Ovary (tissue), 9 donors: ENCODE results near the gene ANO2. TPM values are rescaled to one million over a fixed set of nuclear protein-coding genes. Genes with fewer than 3 reads are reported as not detected.

ENCODE experiments used
- DNase-seq, 5 donors: peaks; one replicate each; pipeline ENCODE4 v3.0.0-alpha.2; 2019 to 2020
- H3K27ac ChIP-seq, 2 donors: fragments of 200-600 bp; one replicate each; pipeline versions ENCODE4 v1.5.1 to v1.8.0; 2019 to 2022
- H3K27me3 ChIP-seq: fragments of 200-600 bp; one replicate; pipeline ENCODE4 v1.8.0; 2022
- H3K36me3 ChIP-seq: fragments of 200-600 bp; sonication (generic); one replicate; pipeline ENCODE4 v1.5.1; 2019
- H3K4me1 ChIP-seq: one replicate; pipeline ENCODE4 v1.8.1; 2013; ENCODE audit warnings: mild to moderate bottlenecking, moderate library complexity; ENCODE audit not compliant: insufficient read depth
- H3K4me3 ChIP-seq: fragments of 200-600 bp; sonication (generic); one replicate; pipeline ENCODE4 v1.5.1; 2017
- H3K9me3 ChIP-seq, 2 donors: fragments of 200-600 bp in 1 of 2; sonication (generic) in 1 of 2; one replicate each; pipeline versions ENCODE4 v1.5.1 to v1.8.1; 2013 to 2019; ENCODE audit warnings: mild to moderate bottlenecking in 1 of 2, moderate library complexity in 1 of 2
- EP300 ChIP-seq: sonication (generic); formaldehyde crosslinking; IDR thresholded peaks from one replicate; pipeline ENCODE4 v1.6.1; 2017; ENCODE audit warnings: antibody characterized with exemption
- POLR2A ChIP-seq: fragments of 450-650 bp; IDR thresholded peaks from one replicate; pipeline ENCODE4 v1.6.1; 2017; ENCODE audit warnings: antibody characterized with exemption, mild to moderate bottlenecking, moderate library complexity
- WGBS, 3 donors: extraction: QIAGEN DNeasy Blood & Tissue Kit in 1 of 3; methylation state at CpG; one replicate each; pipeline versions ENCODE4 v1.1.5 to v1.1.7; 2013 to 2017; 5-methylcytosine and 5-hydroxymethylcytosine counted together
- intact Hi-C, 4 donors: fragments of 100-400 bp; cut with DNase I; formaldehyde crosslinking; loops; one replicate each; pipeline versions ENCODE4 v1.11.0 to v1.15.1; 2022 to 2023
- polyA plus RNA-seq, 2 donors: library from polyadenylated mRNA; stranded (reverse); fragments of 200-250 nt in 1 of 2; fragments of 350-450 nt in 1 of 2; fragmentation: Illumina TruSeq in 1 of 2; extraction: RNeasy Lipid Tissue Mini Kit (QIAGEN cat#74804) in 1 of 2; gene quantifications; one replicate each; pipeline ENCODE4 v1.2.3, GENCODE V29; 2013 to 2014
- total RNA-seq, 7 donors: library from RNA; depleted of rRNA in 2 of 7; stranded (reverse); fragments of >200 nt in 2 of 7; fragmentation: NEBNext Ultra II Directional in 3 of 7; extraction: Animal tissue kit (Norgen Biotek cat#: 25700) in 3 of 7; gene quantifications; one replicate each; pipeline versions ENCODE4 v1.1.0 to v1.2.4, GENCODE V29; 2016 to 2023
- TF ChIP-seq, protein P1 (sequence below), 3 donors: fragments of 450-650 bp in 2 of 3; fragments of 200-600 bp in 1 of 3; IDR thresholded peaks; one replicate each; pipeline versions ENCODE4 v1.5.1 to v1.8.0; 2016 to 2022; ENCODE audit warnings: antibody characterized with exemption in 3 of 3, mild to moderate bottlenecking in 1 of 3
- donor health status: DM: no; HTN: no; CAD: no; lungs with moderate emphysema.
- donor health status: DM: no; HTN: no; CAD: no.
- donor health status: Bipolar disorder and iron deficiency.
- donor health status: DM: yes; HTN: yes; CAD: no.
- donor health status: DM: no; HTN: no; CAD: no.
- donor health status: DM: yes; HTN: yes; CAD: no.

ANO2 gene
- total and polyA plus RNA-seq, 9 donors, result 3.0 to 6.7 (median 3.3) TPM

DNA sequence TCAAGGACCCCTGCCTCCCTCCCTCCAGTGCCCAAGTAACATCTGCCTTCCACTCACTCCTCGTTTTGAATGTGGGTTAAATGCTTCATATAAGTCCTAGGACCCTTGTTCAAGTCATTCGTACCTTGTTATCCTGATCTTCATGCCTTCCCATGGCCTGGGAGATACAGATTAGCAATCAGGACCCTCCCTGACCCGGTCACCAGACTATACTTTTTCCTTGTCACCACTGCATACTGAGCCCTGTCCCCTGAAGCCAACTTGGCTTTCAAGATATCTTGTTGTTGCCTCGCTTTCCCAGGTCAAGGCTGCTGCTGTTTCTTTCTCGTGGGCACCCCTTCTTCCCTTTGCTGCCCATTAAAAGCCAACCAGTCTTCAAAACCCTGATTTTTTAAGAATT, 208.5 kb downstream of the ANO2 start:
- H3K27me3 ChIP-seq, result no peaks in the 10 kb centered on the region
- WGBS, 3 donors, result 66 to 73% (median 72%) methylated on average over 5 of the region's 5 CpGs
- H3K4me3 ChIP-seq, result no peak overlapping the region
- H3K9me3 ChIP-seq, result no peaks in the 10 kb centered on the region
- intact Hi-C loops, result no loop called here
- no peak overlapping the region for H3K27ac ChIP-seq
- no peak for DNase-seq
- TF ChIP-seq POLR2A (no peak), EP300 (no peak)
- TF ChIP-seq, protein P1, sequence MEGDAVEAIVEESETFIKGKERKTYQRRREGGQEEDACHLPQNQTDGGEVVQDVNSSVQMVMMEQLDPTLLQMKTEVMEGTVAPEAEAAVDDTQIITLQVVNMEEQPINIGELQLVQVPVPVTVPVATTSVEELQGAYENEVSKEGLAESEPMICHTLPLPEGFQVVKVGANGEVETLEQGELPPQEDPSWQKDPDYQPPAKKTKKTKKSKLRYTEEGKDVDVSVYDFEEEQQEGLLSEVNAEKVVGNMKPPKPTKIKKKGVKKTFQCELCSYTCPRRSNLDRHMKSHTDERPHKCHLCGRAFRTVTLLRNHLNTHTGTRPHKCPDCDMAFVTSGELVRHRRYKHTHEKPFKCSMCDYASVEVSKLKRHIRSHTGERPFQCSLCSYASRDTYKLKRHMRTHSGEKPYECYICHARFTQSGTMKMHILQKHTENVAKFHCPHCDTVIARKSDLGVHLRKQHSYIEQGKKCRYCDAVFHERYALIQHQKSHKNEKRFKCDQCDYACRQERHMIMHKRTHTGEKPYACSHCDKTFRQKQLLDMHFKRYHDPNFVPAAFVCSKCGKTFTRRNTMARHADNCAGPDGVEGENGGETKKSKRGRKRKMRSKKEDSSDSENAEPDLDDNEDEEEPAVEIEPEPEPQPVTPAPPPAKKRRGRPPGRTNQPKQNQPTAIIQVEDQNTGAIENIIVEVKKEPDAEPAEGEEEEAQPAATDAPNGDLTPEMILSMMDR (IDR thresholded peaks at IDR 0.05), result no peak
- H3K4me1 ChIP-seq, result no peaks in the 10 kb centered on the region
- H3K36me3 ChIP-seq, result no peaks in the 10 kb centered on the region

DNA sequence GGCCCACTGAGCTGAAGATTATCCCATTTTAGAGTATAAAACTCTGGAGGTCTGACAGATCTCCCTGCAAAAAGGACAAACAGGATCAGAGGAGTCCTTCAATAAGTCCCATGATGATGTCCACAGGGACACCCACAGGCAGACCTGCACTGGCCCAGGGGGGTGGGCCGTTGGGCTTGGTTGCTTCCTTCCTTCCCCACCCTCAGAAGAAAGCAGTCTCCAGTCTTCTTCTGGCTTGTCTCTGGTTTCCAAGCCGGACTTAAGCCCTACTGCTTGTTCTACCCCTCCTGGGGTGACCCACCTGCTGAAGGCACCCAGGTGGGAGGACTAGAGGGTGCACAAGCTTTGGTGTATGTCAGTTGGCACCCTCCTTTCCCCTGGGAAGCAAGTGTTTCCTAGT, 209.0 kb downstream of the ANO2 start:
- Histone ChIP-seq H3K9me3 (no peaks in the 10 kb centered on the region), H3K4me3 (no peak overlapping the region), H3K27me3 (no peaks in the 10 kb centered on the region), H3K36me3 (no peaks in the 10 kb centered on the region), H3K27ac (no peak overlapping the region), H3K4me1 (no peaks in the 10 kb centered on the region)
- DNase-seq, result no peak
- intact Hi-C loops, result no loop called here
- WGBS, 3 donors, result 63 to 81% (median 72%) methylated on average over 2 of the region's 2 CpGs
- no peak for TF ChIP-seq POLR2A

DNA sequence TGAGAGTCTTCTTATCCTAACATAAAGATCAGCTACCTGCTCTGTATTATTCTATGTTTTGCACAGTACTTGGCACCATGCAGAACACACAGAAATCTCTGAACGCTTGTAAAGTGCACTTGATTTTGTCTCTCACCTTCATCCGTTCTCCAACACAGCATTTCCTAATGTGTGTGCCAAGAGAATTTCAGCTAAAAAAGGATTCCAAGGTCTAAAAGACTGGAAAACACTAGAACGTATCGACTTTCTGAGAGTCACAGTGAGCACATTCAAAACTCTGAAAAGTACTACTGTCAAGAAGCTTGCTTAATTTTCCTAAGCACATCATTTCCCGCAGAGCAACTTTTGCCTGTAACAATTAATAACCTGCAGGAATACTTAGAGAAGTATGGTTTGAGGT, 211.1 kb downstream of the ANO2 start:
- H3K9me3 ChIP-seq, result no peaks in the 10 kb centered on the region
- no peaks in the 10 kb centered on the region for H3K27me3 ChIP-seq
- H3K36me3 ChIP-seq, result no peaks in the 10 kb centered on the region
- no peak for TF ChIP-seq EP300
- no peak for TF ChIP-seq POLR2A
- TF ChIP-seq, protein P1 (IDR thresholded peaks at IDR 0.05), result no peak
- intact Hi-C loops, result no loop called here
- no peak overlapping the region for H3K27ac ChIP-seq
- H3K4me1 ChIP-seq, result no peaks in the 10 kb centered on the region
- no peak for DNase-seq
- 48 to 61% (median 54%) methylated on average over 5 of the region's 5 CpGs for WGBS, 3 donors
- H3K4me3 ChIP-seq, result no peak overlapping the region

DNA sequence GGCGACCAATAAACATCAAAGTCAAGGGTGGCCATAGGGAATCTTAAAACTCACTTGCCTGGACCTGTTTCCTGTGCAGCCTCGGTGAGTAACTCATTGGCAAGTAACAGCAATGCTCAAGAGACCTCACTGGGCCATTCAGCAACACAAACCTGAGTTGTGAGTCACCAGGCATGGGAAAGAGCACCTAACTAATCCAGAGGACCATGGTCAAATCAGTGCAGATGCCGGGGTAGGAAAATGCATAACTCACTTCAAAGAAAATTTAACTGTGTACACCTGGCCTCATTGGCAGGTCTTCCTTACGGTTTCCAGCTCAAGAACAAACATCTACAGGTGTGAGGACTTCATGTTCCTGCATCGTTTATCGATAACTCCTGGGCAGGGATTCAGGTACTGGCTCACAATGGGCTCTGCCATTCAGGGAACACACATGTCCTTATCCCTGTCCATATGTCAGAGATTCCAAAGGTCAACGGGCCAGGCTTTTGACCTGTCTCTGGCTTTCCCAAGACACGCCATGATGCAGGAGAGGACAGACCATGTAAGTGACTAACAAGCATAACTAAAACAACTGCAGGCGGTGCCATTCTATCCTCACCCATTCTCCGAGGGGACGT, 211.8 kb downstream of the ANO2 start:
- no peaks in the 10 kb centered on the region for H3K4me1 ChIP-seq
- DNase-seq, result no peak
- H3K9me3 ChIP-seq, result no peaks in the 10 kb centered on the region
- H3K36me3 ChIP-seq, result no peaks in the 10 kb centered on the region
- H3K4me3 ChIP-seq, result no peak overlapping the region
- WGBS, 3 donors, result 79 to 86% (median 86%) methylated on average over 11 of the region's 11 CpGs
- TF ChIP-seq EP300 (no peak), POLR2A (no peak)
- TF ChIP-seq, protein P1 (IDR thresholded peaks at IDR 0.05), result no peak
- H3K27ac ChIP-seq, result no peak overlapping the region
- H3K27me3 ChIP-seq, result no peaks in the 10 kb centered on the region
- intact Hi-C loops, result no loop called here

DNA sequence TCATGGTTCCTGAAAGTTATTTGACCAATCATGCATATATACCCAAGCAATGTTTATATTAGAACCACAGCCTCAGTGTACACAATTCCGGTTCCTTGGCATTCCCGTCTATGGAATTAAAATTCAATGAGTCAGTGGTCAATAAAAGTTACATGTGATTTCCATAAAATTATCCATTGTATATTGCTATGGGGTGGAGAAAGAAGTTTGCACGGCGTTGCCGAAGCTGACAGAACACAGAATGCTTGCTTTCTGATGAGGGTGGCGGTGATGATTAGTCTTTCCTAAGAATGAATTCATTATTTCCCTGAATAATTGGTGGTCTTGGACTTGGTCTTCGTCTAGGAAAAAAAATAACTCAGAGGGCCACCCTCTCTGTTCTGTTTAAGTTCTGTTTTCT, 214.1 kb downstream of the ANO2 start:
- intact Hi-C loops, result no loop called here
- H3K27ac ChIP-seq, result no peak overlapping the region
- whole genome bisulfite sequencing, 3 donors, result 90 to 93% (median 91%) methylated on average over 7 of the region's 7 CpGs
- no peaks in the 10 kb centered on the region for H3K36me3 ChIP-seq
- H3K4me3 ChIP-seq, result no peak overlapping the region
- DNase-seq, result no peak
- no peaks in the 10 kb centered on the region for H3K4me1 ChIP-seq
- TF ChIP-seq POLR2A (no peak), EP300 (no peak)
- TF ChIP-seq, protein P1 (IDR thresholded peaks at IDR 0.05), result no peak
- H3K9me3 ChIP-seq, result no peaks in the 10 kb centered on the region
- no peaks in the 10 kb centered on the region for H3K27me3 ChIP-seq
